ENCODE results near the gene KMO. TPM values are rescaled to one million over a fixed set of nuclear protein-coding genes. Genes with fewer than 3 reads are reported as not detected.

Gene KMO
- total RNA-seq, 1 donor from 2014 or later, result not detected

DNA sequence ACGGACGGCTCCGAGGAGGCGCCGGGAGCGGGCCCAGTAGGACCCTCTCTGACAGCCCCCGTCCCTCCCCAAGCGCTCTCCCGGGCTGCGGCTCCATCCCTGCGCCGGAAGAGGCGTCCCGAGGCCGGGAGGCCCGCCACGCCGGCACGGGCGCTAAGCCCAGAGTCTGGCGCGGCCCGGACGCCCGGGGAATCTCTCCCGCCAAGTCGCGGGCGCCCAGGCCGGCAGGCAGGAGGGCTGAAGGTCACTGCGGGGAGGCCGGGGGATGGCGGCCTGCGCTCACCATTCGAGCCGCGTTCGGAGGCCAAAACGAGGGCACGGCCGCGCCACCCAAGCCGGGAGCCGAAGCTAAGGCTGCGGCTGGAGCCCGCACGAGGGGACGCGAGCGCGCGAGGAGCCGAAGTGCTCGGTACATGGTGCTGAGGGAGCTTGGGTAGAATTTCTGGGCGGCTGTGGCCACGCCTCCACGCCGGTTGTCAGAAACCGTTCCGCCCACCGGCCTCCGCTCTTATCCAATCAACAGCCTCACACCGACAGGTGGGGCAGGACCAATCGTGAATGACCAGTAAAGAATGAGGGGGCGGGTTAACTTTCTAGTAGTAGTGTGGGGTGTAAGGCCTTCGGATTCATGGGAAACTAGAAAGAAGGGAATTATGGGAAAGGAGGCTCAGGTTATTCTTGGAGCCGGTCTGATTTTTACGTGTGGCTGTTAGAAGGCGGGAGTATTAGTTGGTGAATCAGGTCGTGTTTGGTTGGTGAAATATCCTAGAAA lies 12.7 kb upstream of the KMO start, which contains the start of gene FH:
Gene FH, minus strand, starts transcription at position 448 of the 772 bp plus-strand sequence. Its CDS starts 33 bp downstream, at position 415.
- intact Hi-C loops (cut with DNase I), result loop anchor here (1.0 kb wide), 2 partner anchors 121 to 328 kb away; partner anchors contain the start of genes CHML and OPN3
- H3K9me3 ChIP-seq, result no peaks in the 10 kb centered on the region
- peak within 1 kb of the TSS; percentile 81 to 99 for H3K4me3 ChIP-seq
- H3K4me1 ChIP-seq, result peaks cover 0 to 3% of the 10 kb centered on the region in 2 donors
- no peaks in the 10 kb centered on the region for H3K27me3 ChIP-seq
- peaks cover 0 to 8% of the 10 kb centered on the region in 2 donors for H3K36me3 ChIP-seq
- peak within 1 kb of the TSS; percentile 92 to 95 for H3K27ac ChIP-seq
- TF ChIP-seq, protein P1, sequence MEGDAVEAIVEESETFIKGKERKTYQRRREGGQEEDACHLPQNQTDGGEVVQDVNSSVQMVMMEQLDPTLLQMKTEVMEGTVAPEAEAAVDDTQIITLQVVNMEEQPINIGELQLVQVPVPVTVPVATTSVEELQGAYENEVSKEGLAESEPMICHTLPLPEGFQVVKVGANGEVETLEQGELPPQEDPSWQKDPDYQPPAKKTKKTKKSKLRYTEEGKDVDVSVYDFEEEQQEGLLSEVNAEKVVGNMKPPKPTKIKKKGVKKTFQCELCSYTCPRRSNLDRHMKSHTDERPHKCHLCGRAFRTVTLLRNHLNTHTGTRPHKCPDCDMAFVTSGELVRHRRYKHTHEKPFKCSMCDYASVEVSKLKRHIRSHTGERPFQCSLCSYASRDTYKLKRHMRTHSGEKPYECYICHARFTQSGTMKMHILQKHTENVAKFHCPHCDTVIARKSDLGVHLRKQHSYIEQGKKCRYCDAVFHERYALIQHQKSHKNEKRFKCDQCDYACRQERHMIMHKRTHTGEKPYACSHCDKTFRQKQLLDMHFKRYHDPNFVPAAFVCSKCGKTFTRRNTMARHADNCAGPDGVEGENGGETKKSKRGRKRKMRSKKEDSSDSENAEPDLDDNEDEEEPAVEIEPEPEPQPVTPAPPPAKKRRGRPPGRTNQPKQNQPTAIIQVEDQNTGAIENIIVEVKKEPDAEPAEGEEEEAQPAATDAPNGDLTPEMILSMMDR (IDR thresholded peaks at IDR 0.05), result no peak
- peak; percentile 91 to 98 for DNase-seq (ENCODE audit: low spot score in 2 of 2)

DNA sequence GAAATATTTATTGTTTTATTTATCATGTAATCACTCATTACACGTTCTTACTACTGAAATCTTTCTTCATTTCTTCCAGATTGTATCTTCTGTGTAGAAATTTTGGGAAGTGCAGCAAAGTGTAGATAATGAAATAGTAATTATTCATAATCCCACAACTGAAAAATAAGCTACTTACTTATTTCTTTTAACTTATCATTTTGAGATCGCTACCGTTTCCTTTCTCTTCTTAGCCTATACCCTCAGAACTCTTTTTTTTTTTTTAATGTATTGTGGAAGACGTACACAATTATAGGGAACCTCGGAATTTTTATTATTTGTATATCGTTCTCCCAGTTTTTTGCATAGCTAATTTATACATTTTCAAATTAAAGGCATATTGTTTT lies 12.1 kb upstream of the KMO start:
- H3K36me3 ChIP-seq, result peaks cover 0 to 6% of the 10 kb centered on the region in 2 donors
- DNase-seq (ENCODE audit: low spot score in 2 of 2), result no peak
- H3K4me3 ChIP-seq, result peak overlapping the region; percentile 81 to 99
- H3K27ac ChIP-seq, result peak overlapping the region; percentile 92 to 95
- H3K9me3 ChIP-seq, result no peaks in the 10 kb centered on the region
- TF ChIP-seq, protein P1 (IDR thresholded peaks at IDR 0.05), result no peak
- H3K4me1 ChIP-seq, result peaks cover 0 to 3% of the 10 kb centered on the region in 2 donors
- intact Hi-C loops (cut with DNase I), result no loop called here
- no peaks in the 10 kb centered on the region for H3K27me3 ChIP-seq

DNA sequence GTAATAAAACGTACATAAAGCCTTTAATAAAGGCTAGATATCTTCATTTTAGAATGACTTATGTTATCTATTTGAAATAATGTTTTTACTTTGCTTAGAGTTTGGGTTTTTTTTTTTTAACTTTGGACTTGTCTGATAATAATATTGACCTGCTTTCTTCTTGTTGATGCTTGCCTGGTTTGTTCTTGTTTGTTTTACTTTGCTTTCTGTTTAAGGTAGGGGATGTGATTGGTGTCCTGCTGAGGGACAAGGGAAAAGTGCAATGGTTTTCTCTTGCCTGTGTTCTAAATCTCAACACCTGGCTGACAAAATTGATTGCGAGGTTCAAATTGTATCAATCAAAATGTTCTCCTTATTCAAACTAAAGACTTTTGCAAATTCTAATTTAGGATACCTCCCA lies 10.5 kb upstream of the KMO start:
- intact Hi-C loops (cut with DNase I), result no loop called here
- Histone ChIP-seq H3K36me3 (no peaks in the 10 kb centered on the region), H3K27me3 (no peaks in the 10 kb centered on the region), H3K27ac (no peak overlapping the region), H3K4me3 (no peak overlapping the region), H3K9me3 (no peaks in the 10 kb centered on the region), H3K4me1 (peaks cover 0 to 3% of the 10 kb centered on the region in 2 donors)
- no peak for DNase-seq (ENCODE audit: low spot score in 2 of 2)
- TF ChIP-seq, protein P1 (IDR thresholded peaks at IDR 0.05), result no peak

DNA sequence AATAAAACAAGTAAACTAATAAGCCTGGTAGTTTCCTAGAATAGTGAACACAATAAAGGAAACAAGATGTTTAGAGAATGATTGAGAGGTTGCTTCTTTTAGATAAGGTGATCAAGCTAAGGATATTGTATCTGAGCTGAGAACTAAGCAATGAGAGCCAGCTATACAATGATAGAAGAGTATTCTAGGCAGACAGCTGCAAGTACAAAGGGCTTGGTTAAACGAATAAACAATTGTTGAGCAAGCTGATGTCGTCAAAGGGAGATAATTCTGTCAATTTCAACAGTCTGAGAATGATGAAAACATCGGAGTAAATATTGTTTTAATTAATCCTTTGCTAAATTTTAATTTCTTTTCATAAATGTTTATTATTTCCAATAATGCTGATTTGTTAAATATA lies 7.2 kb upstream of the KMO start:
- TF ChIP-seq, protein P1 (IDR thresholded peaks at IDR 0.05), result no peak
- intact Hi-C loops (cut with DNase I), result no loop called here
- Histone ChIP-seq H3K36me3 (no peaks in the 10 kb centered on the region), H3K27me3 (no peaks in the 10 kb centered on the region), H3K9me3 (no peaks in the 10 kb centered on the region), H3K27ac (no peak overlapping the region), H3K4me3 (no peak overlapping the region), H3K4me1 (no peaks in the 10 kb centered on the region)
- DNase-seq (ENCODE audit: low spot score in 2 of 2), result no peak

DNA sequence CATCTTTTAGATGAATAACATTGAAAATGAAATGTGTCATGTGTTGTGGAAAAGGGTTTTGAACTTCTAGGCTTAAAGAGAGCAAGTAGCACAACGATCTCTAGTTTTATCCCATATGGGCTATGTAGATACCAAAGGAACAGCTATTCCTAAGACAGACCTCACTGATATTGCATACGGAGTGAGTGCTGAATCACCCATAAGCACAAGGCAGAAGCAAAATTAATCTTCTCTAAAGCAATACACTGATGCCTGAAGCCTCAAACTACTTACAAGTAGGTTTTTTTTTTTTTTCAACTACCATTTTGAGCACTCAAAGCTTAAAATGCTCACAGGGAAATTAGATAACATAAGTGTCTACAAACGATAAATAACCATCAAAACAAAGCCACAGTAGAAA lies 5.0 kb upstream of the KMO start:
- TF ChIP-seq, protein P1 (IDR thresholded peaks at IDR 0.05), result no peak
- Histone ChIP-seq H3K9me3 (no peaks in the 10 kb centered on the region), H3K27ac (no peak overlapping the region), H3K4me3 (no peak overlapping the region), H3K4me1 (no peaks in the 10 kb centered on the region), H3K27me3 (no peaks in the 10 kb centered on the region), H3K36me3 (no peaks in the 10 kb centered on the region)
- DNase-seq (ENCODE audit: low spot score in 2 of 2), result no peak
- intact Hi-C loops (cut with DNase I), result no loop called here
